HG02759 (cell line): ENCODE measurements around the gene SEC14L1.
A peak's percentile ranks its signal among the peaks of the same experiment; 100 is the strongest.

Source experiments
- ATAC-seq: cut with Tn5 transposase; IDR thresholded peaks from one replicate; pipeline ENCODE4 v1.9.1; 2021; ENCODE audit warnings: mild to moderate bottlenecking, moderate library complexity; ENCODE audit not compliant: unreplicated experiment

The SEC14L1 gene

GRCh38 chr17:77188084-77189066 is 47.6 kb downstream of the SEC14L1 start:
- ATAC-seq, result no peak

- peak; percentile 86 for ATAC-seq
Measured at GRCh38 chr17:77189148-77189547, 48.4 kb downstream of the SEC14L1 start.

- no peak for ATAC-seq
Measured at GRCh38 chr17:77190576-77190975, 49.8 kb downstream of the SEC14L1 start.

GRCh38 chr17:77191244-77191643 is 50.5 kb downstream of the SEC14L1 start:
- ATAC-seq, result no peak

- no peak for ATAC-seq
Measured at GRCh38 chr17:77193653-77194052, 52.9 kb downstream of the SEC14L1 start.

- no peak for ATAC-seq
Measured at GRCh38 chr17:77194179-77194578, 53.4 kb downstream of the SEC14L1 start.

- ATAC-seq, result no peak
Measured at GRCh38 chr17:77196251-77196650, 55.5 kb downstream of the SEC14L1 start.

- no peak for ATAC-seq
Measured at GRCh38 chr17:77197115-77197514, 56.3 kb downstream of the SEC14L1 start.

- no peak for ATAC-seq
Measured at GRCh38 chr17:77200711-77201110, 59.9 kb downstream of the SEC14L1 start.

GRCh38 chr17:77203436-77203835 is 62.7 kb downstream of the SEC14L1 start:
- no peak for ATAC-seq

GRCh38 chr17:77203846-77204245 is 63.1 kb downstream of the SEC14L1 start:
- ATAC-seq, result no peak

- no peak for ATAC-seq
Measured at GRCh38 chr17:77204536-77204935, 63.8 kb downstream of the SEC14L1 start.

GRCh38 chr17:77205396-77206125 is 64.8 kb downstream of the SEC14L1 start:
- peak; percentile 57 for ATAC-seq

- peak; percentile 15 for ATAC-seq
Measured at GRCh38 chr17:77206158-77206956, 65.6 kb downstream of the SEC14L1 start.

- no peak for ATAC-seq
Measured at GRCh38 chr17:77207689-77208216, 67.0 kb downstream of the SEC14L1 start.

- ATAC-seq, result no peak
Measured at GRCh38 chr17:77208217-77208808, 67.5 kb downstream of the SEC14L1 start.

GRCh38 chr17:77208856-77209255 is 68.1 kb downstream of the SEC14L1 start:
- ATAC-seq, result no peak

- no peak for ATAC-seq
Measured at GRCh38 chr17:77209330-77209748, 68.6 kb downstream of the SEC14L1 start.

- no peak for ATAC-seq
Measured at GRCh38 chr17:77210331-77210730, 69.6 kb downstream of the SEC14L1 start.

GRCh38 chr17:77210946-77211541 is 70.3 kb downstream of the SEC14L1 start:
- ATAC-seq, result no peak
